ENCODE results near the gene TMEM260.
"Not testable (repeated sequence)": the region's sequence is repeated elsewhere in the genome, so short reads cannot be mapped to it uniquely, and the experiment has no call there.

The TMEM260 gene

DNA sequence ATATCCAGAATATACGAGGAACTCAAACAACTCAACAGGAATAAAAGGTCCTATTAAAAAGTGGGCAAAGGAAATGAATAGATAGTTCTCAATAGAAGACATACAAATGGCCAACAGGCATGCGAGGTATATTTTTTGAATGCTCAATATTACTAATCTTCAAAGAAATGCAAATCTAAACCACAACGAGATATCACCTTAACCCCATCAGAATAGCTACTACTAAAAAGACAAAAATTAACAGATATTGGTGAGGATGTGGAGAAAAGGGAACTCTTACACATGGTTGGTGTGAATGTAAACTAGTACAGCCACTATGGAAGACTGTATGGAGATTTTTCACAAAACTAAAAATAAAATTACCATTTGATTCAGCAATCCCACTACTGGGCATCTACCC lies 99.2 kb downstream of the TMEM260 start:
- DNase-seq = no peak

- DNase-seq = peak in 4 of 14 donors; percentile 2 to 12 (median 6)
Measured at GRCh38 chr14:56686416-56686815, 106.8 kb downstream of the TMEM260 start.

- DNase-seq = no peak
Measured at GRCh38 chr14:56687123-56687522, 107.5 kb downstream of the TMEM260 start.

GRCh38 chr14:56694609-56695008 lies 115.0 kb downstream of the TMEM260 start:
- DNase-seq = no peak

GRCh38 chr14:56695216-56695615 lies 115.6 kb downstream of the TMEM260 start:
- not testable (repeated sequence) for DNase-seq
